Erythroblast (primary cell): ENCODE results near the gene RUVBL1.

Experiments
- GATA1 ChIP-seq: IDR thresholded peaks from 2 replicates; pipeline ENCODE4 v1.6.1; 2011; ENCODE audit warnings: low read depth, mild to moderate bottlenecking, control low read depth, low read length, moderate library complexity
- POLR2A ChIP-seq: IDR thresholded peaks from 2 replicates; pipeline ENCODE4 v1.6.1; 2011; ENCODE audit warnings: mild to moderate bottlenecking, low read length

GRCh38 chr3:128064962-128065361 lies 58.6 kb downstream of the RUVBL1 start:
- TF ChIP-seq POLR2A: no peak
- TF ChIP-seq GATA1: no peak
